ENCODE measurements around the gene GAA.
A peak's percentile ranks its signal among the peaks of the same experiment; 100 is the strongest.
"Not testable (repeated sequence)": the region's sequence is repeated elsewhere in the genome, so short reads cannot be mapped to it uniquely, and the experiment has no call there.

The GAA gene

GRCh38 chr17:80141463-80142165 is 40.2 kb downstream of the GAA start:
- peaks cover 73% of the 10 kb centered on the region for H3K36me3 ChIP-seq (ENCODE audit: control insufficient read depth, insufficient read depth, low read length, severe bottlenecking)
- H3K4me3 ChIP-seq (ENCODE audit: low read length), result no peak overlapping the region
- H3K4me1 ChIP-seq (ENCODE audit: control insufficient read depth, insufficient read depth, low read length), result peaks cover 13% of the 10 kb centered on the region
- no peak overlapping the region for H3K9ac ChIP-seq (ENCODE audit: low read length)
- H3K9me3 ChIP-seq (ENCODE audit: control insufficient read depth, low read length), result no peaks in the 10 kb centered on the region
- H3K27me3 ChIP-seq (replicated peaks; ENCODE audit: control insufficient read depth, insufficient read depth, low read length), result no peaks in the 10 kb centered on the region
- DNase-seq (ENCODE audit: low read depth), result no peak

GRCh38 chr17:80142929-80143328 is 41.5 kb downstream of the GAA start:
- H3K4me3 ChIP-seq (ENCODE audit: low read length), result no peak overlapping the region
- H3K27me3 ChIP-seq (replicated peaks; ENCODE audit: control insufficient read depth, insufficient read depth, low read length), result no peaks in the 10 kb centered on the region
- H3K9ac ChIP-seq (ENCODE audit: low read length), result no peak overlapping the region
- no peaks in the 10 kb centered on the region for H3K9me3 ChIP-seq (ENCODE audit: control insufficient read depth, low read length)
- no peak for DNase-seq (ENCODE audit: low read depth)
- peaks cover 60% of the 10 kb centered on the region for H3K36me3 ChIP-seq (ENCODE audit: control insufficient read depth, insufficient read depth, low read length, severe bottlenecking)
- H3K4me1 ChIP-seq (ENCODE audit: control insufficient read depth, insufficient read depth, low read length), result peaks cover 13% of the 10 kb centered on the region

GRCh38 chr17:80145076-80146075 is 44.0 kb downstream of the GAA start:
- peak; percentile 27 for DNase-seq (ENCODE audit: low read depth)
- peaks cover 17% of the 10 kb centered on the region for H3K4me1 ChIP-seq (ENCODE audit: control insufficient read depth, insufficient read depth, low read length)
- no peaks in the 10 kb centered on the region for H3K9me3 ChIP-seq (ENCODE audit: control insufficient read depth, low read length)

GRCh38 chr17:80146121-80147034 is 45.0 kb downstream of the GAA start:
- no peaks in the 10 kb centered on the region for H3K27me3 ChIP-seq (replicated peaks; ENCODE audit: control insufficient read depth, insufficient read depth, low read length)
- DNase-seq (ENCODE audit: low read depth), result peak; percentile 63
- peaks cover 21% of the 10 kb centered on the region for H3K4me1 ChIP-seq (ENCODE audit: control insufficient read depth, insufficient read depth, low read length)
- H3K9me3 ChIP-seq (ENCODE audit: control insufficient read depth, low read length), result no peaks in the 10 kb centered on the region
- H3K9ac ChIP-seq (ENCODE audit: low read length), result peak overlapping the region; percentile 98
- H3K4me3 ChIP-seq (ENCODE audit: low read length), result peak overlapping the region; percentile 92
- H3K36me3 ChIP-seq (ENCODE audit: control insufficient read depth, insufficient read depth, low read length, severe bottlenecking), result peaks cover 27% of the 10 kb centered on the region

More at GRCh38 chr17:80145076-80146075, 44.0 kb downstream of the GAA start:
- Histone ChIP-seq H3K36me3 (ENCODE audit: control insufficient read depth, insufficient read depth, low read length, severe bottlenecking) (peaks cover 35% of the 10 kb centered on the region), H3K4me3 (ENCODE audit: low read length) (peak overlapping the region; percentile 92), H3K27me3 (replicated peaks; ENCODE audit: control insufficient read depth, insufficient read depth, low read length) (no peaks in the 10 kb centered on the region), H3K9ac (ENCODE audit: low read length) (peak overlapping the region; percentile 98)

- DNase-seq (ENCODE audit: low read depth), result peak; percentile 100
- H3K36me3 ChIP-seq (ENCODE audit: control insufficient read depth, insufficient read depth, low read length, severe bottlenecking), result peaks cover 19% of the 10 kb centered on the region
- peak within 1 kb of the TSS; percentile 92 for H3K4me3 ChIP-seq (ENCODE audit: low read length)
- H3K27me3 ChIP-seq (replicated peaks; ENCODE audit: control insufficient read depth, insufficient read depth, low read length), result no peaks in the 10 kb centered on the region
- no peaks in the 10 kb centered on the region for H3K9me3 ChIP-seq (ENCODE audit: control insufficient read depth, low read length)
- peaks cover 29% of the 10 kb centered on the region for H3K4me1 ChIP-seq (ENCODE audit: control insufficient read depth, insufficient read depth, low read length)
- peak within 1 kb of the TSS; percentile 98 for H3K9ac ChIP-seq (ENCODE audit: low read length)
These were observed 45.8 kb downstream of the GAA start, which contains the start of gene EIF4A3 for GRCh38 chr17:80147035-80147822. EIF4A3 (minus strand) TSS chr17:80147128; CDS start chr17:80146961, 167 bp downstream.

GRCh38 chr17:80151333-80151732 is 50.0 kb downstream of the GAA start:
- peak; percentile 82 for DNase-seq (ENCODE audit: low read depth)
- H3K9ac ChIP-seq (ENCODE audit: low read length), result no peak overlapping the region
- no peak overlapping the region for H3K4me3 ChIP-seq (ENCODE audit: low read length)
- H3K4me1 ChIP-seq (ENCODE audit: control insufficient read depth, insufficient read depth, low read length), result peaks cover 18% of the 10 kb centered on the region
- no peaks in the 10 kb centered on the region for H3K36me3 ChIP-seq (ENCODE audit: control insufficient read depth, insufficient read depth, low read length, severe bottlenecking)
- peaks cover 10% of the 10 kb centered on the region for H3K9me3 ChIP-seq (ENCODE audit: control insufficient read depth, low read length)
- no peaks in the 10 kb centered on the region for H3K27me3 ChIP-seq (replicated peaks; ENCODE audit: control insufficient read depth, insufficient read depth, low read length)

- Histone ChIP-seq H3K36me3 (ENCODE audit: control insufficient read depth, insufficient read depth, low read length, severe bottlenecking) (no peaks in the 10 kb centered on the region), H3K4me1 (ENCODE audit: control insufficient read depth, insufficient read depth, low read length) (peaks cover 18% of the 10 kb centered on the region), H3K27me3 (replicated peaks; ENCODE audit: control insufficient read depth, insufficient read depth, low read length) (no peaks in the 10 kb centered on the region), H3K9me3 (ENCODE audit: control insufficient read depth, low read length) (peaks cover 10% of the 10 kb centered on the region), H3K9ac (ENCODE audit: low read length) (no peak overlapping the region), H3K4me3 (ENCODE audit: low read length) (no peak overlapping the region)
- no peak for DNase-seq (ENCODE audit: low read depth)
These were observed 50.8 kb downstream of the GAA start for GRCh38 chr17:80152081-80152702.

GRCh38 chr17:80153004-80153403 is 51.6 kb downstream of the GAA start:
- H3K4me3 ChIP-seq (ENCODE audit: low read length), result no peak overlapping the region
- H3K36me3 ChIP-seq (ENCODE audit: control insufficient read depth, insufficient read depth, low read length, severe bottlenecking), result no peaks in the 10 kb centered on the region
- no peak for DNase-seq (ENCODE audit: low read depth)
- H3K9me3 ChIP-seq (ENCODE audit: control insufficient read depth, low read length), result peaks cover 10% of the 10 kb centered on the region
- no peaks in the 10 kb centered on the region for H3K27me3 ChIP-seq (replicated peaks; ENCODE audit: control insufficient read depth, insufficient read depth, low read length)
- H3K4me1 ChIP-seq (ENCODE audit: control insufficient read depth, insufficient read depth, low read length), result peaks cover 17% of the 10 kb centered on the region
- H3K9ac ChIP-seq (ENCODE audit: low read length), result no peak overlapping the region

- H3K4me3 ChIP-seq (ENCODE audit: low read length), result no peak overlapping the region
- peaks cover 13% of the 10 kb centered on the region for H3K4me1 ChIP-seq (ENCODE audit: control insufficient read depth, insufficient read depth, low read length)
- no peaks in the 10 kb centered on the region for H3K27me3 ChIP-seq (replicated peaks; ENCODE audit: control insufficient read depth, insufficient read depth, low read length)
- no peak overlapping the region for H3K9ac ChIP-seq (ENCODE audit: low read length)
- no peak for DNase-seq (ENCODE audit: low read depth)
- no peaks in the 10 kb centered on the region for H3K36me3 ChIP-seq (ENCODE audit: control insufficient read depth, insufficient read depth, low read length, severe bottlenecking)
- H3K9me3 ChIP-seq (ENCODE audit: control insufficient read depth, low read length), result peaks cover 10% of the 10 kb centered on the region
These were observed 52.8 kb downstream of the GAA start for GRCh38 chr17:80154166-80154565.

GRCh38 chr17:80155600-80155999 is 54.2 kb downstream of the GAA start:
- not testable (repeated sequence) for H3K36me3 ChIP-seq (ENCODE audit: control insufficient read depth, insufficient read depth, low read length, severe bottlenecking); DNase-seq (ENCODE audit: low read depth); H3K27me3 ChIP-seq (replicated peaks; ENCODE audit: control insufficient read depth, insufficient read depth, low read length); H3K9ac ChIP-seq (ENCODE audit: low read length); H3K4me3 ChIP-seq (ENCODE audit: low read length); H3K9me3 ChIP-seq (ENCODE audit: control insufficient read depth, low read length)
- peaks cover 13% of the 10 kb centered on the region for H3K4me1 ChIP-seq (ENCODE audit: control insufficient read depth, insufficient read depth, low read length)

Data from adipocyte (in vitro differentiated cells).